ENCODE results near the gene TAS2R3. TPM values are rescaled to one million over a fixed set of nuclear protein-coding genes. Genes with fewer than 3 reads are reported as not detected.
A peak's percentile ranks its signal among the peaks of the same experiment; 100 is the strongest.
"Not testable (repeated sequence)": the region's sequence is repeated elsewhere in the genome, so short reads cannot be mapped to it uniquely, and the experiment has no call there.

TAS2R3 gene
- total and polyA plus RNA-seq, 3 experiments from 2014 or later, result 0.98 to 1.0 TPM; not detected in 1

GRCh38 chr7:141751904-141752303 lies 12.0 kb upstream of the TAS2R3 start:
- CTCF ChIA-PET; H3K27me3 ChIP-seq (ENCODE audit: insufficient read depth, low read length, poor library complexity, severe bottlenecking): not testable (repeated sequence)

GRCh38 chr7:141752634-141753033 lies 11.3 kb upstream of the TAS2R3 start:
- DNase-seq, result no peak
- Histone ChIP-seq H3K4me3 (ENCODE audit: low read length) (no peak overlapping the region), H3K9me3 (ENCODE audit: low read length) (peaks cover 5% of the 10 kb centered on the region), H3K36me3 (ENCODE audit: insufficient read depth, low read length) (peaks cover 50% of the 10 kb centered on the region), H3K27ac (ENCODE audit: low read depth, low read length) (no peak overlapping the region), H3K27me3 (ENCODE audit: insufficient read depth, low read length, poor library complexity, severe bottlenecking) (no peaks in the 10 kb centered on the region), H3K4me1 (ENCODE audit: insufficient read depth, low read length) (no peaks in the 10 kb centered on the region)
- Mint-ChIP-seq H3K4me1 (peaks cover 4 to 8% (median 7%) of the 10 kb centered on the region in 3 donors), H3K9me3 (peaks cover 13 to 34% (median 32%) of the 10 kb centered on the region in 5 donors), H3K36me3 (peaks cover 55 to 96% (median 56%) of the 10 kb centered on the region in 3 donors), H3K27ac (no peak overlapping the region), H3K27me3 (no peaks in the 10 kb centered on the region), H3K4me3 (no peak overlapping the region)
- CTCF ChIA-PET, result no interaction called here
- POLR2A ChIA-PET, result no interaction called here

More at GRCh38 chr7:141751904-141752303, 12.0 kb upstream of the TAS2R3 start:
- H3K4me1 Mint-ChIP-seq; H3K4me1 ChIP-seq (ENCODE audit: insufficient read depth, low read length); POLR2A ChIA-PET; DNase-seq; H3K4me3 Mint-ChIP-seq; H3K9me3 ChIP-seq (ENCODE audit: low read length); H3K4me3 ChIP-seq (ENCODE audit: low read length); H3K27me3 Mint-ChIP-seq; H3K27ac ChIP-seq (ENCODE audit: low read depth, low read length): not testable (repeated sequence)
- H3K36me3 Mint-ChIP-seq, result peaks cover 53 to 91% (median 55%) of the 10 kb centered on the region in 3 donors
- peak overlapping the region in 1 of 8 donors; percentile 66 for H3K27ac Mint-ChIP-seq
- peaks cover 13 to 34% (median 32%) of the 10 kb centered on the region in 5 donors for H3K9me3 Mint-ChIP-seq
- H3K36me3 ChIP-seq (ENCODE audit: insufficient read depth, low read length), result peaks cover 50% of the 10 kb centered on the region

- Mint-ChIP-seq H3K4me1 (peaks cover 4 to 9% (median 8%) of the 10 kb centered on the region in 3 donors), H3K27me3 (no peaks in the 10 kb centered on the region), H3K9me3 (peaks cover 13 to 34% (median 31%) of the 10 kb centered on the region in 5 donors), H3K27ac (peak overlapping the region in 1 of 8 donors; percentile 87), H3K4me3 (peak overlapping the region in 1 of 7 donors; percentile 24), H3K36me3 (peaks cover 52 to 94% (median 57%) of the 10 kb centered on the region in 3 donors)
- ChIA-PET POLR2A (no interaction called here), CTCF (no interaction called here)
- Histone ChIP-seq H3K36me3 (ENCODE audit: insufficient read depth, low read length) (peaks cover 50% of the 10 kb centered on the region), H3K4me1 (ENCODE audit: insufficient read depth, low read length) (no peaks in the 10 kb centered on the region), H3K4me3 (ENCODE audit: low read length) (no peak overlapping the region), H3K9me3 (ENCODE audit: low read length) (peaks cover 5% of the 10 kb centered on the region), H3K27ac (ENCODE audit: low read depth, low read length) (no peak overlapping the region), H3K27me3 (ENCODE audit: insufficient read depth, low read length, poor library complexity, severe bottlenecking) (no peaks in the 10 kb centered on the region)
- DNase-seq, result peak in 2 of 5 donors; percentile 3 to 14
Observed at GRCh38 chr7:141754939-141755338, 9.0 kb upstream of the TAS2R3 start.

- peaks cover 12 to 46% (median 22%) of the 10 kb centered on the region in 3 donors for H3K36me3 Mint-ChIP-seq
- CTCF ChIA-PET; H3K36me3 ChIP-seq (ENCODE audit: insufficient read depth, low read length): not testable (repeated sequence)
Observed at GRCh38 chr7:141770083-141770583, 6.2 kb downstream of the TAS2R3 start.

GRCh38 chr7:141776374-141776773 lies 12.5 kb downstream of the TAS2R3 start, which contains the start of gene TAS2R4:
TAS2R4 (plus strand) TSS chr7:141776674; CDS start chr7:141778489, 1,815 bp downstream.
- no peak within 1 kb of the TSS for H3K4me3 Mint-ChIP-seq
- Histone ChIP-seq H3K27ac (ENCODE audit: low read depth, low read length) (no peak within 1 kb of the TSS), H3K4me1 (ENCODE audit: insufficient read depth, low read length) (no peaks in the 10 kb centered on the region), H3K9me3 (ENCODE audit: low read length) (no peaks in the 10 kb centered on the region), H3K27me3 (ENCODE audit: insufficient read depth, low read length, poor library complexity, severe bottlenecking) (no peaks in the 10 kb centered on the region), H3K36me3 (ENCODE audit: insufficient read depth, low read length) (no peaks in the 10 kb centered on the region), H3K4me3 (ENCODE audit: low read length) (no peak within 1 kb of the TSS)
- DNase-seq, result no peak
- H3K9me3 Mint-ChIP-seq, result peaks cover 0 to 6% (median 0%) of the 10 kb centered on the region in 5 donors
- ChIA-PET CTCF (interaction anchor here (1.0 to 2.0 kb wide), 2 partner anchors 10 to 38 kb away, joined by 3 to 9 read pairs; partner anchors contain the start of gene SSBP1), POLR2A (no interaction called here)
- H3K36me3 Mint-ChIP-seq, result peaks cover 21 to 69% (median 23%) of the 10 kb centered on the region in 3 donors
- no peaks in the 10 kb centered on the region for H3K27me3 Mint-ChIP-seq
- H3K4me1 Mint-ChIP-seq, result peaks cover 3 to 11% (median 6%) of the 10 kb centered on the region in 3 donors
- peak within 1 kb of the TSS in 2 of 8 donors; percentile 51 to 69 for H3K27ac Mint-ChIP-seq

More at GRCh38 chr7:141770083-141770583, 6.2 kb downstream of the TAS2R3 start:
- H3K4me3 ChIP-seq (ENCODE audit: low read length); H3K27me3 Mint-ChIP-seq; POLR2A ChIA-PET; DNase-seq; H3K4me3 Mint-ChIP-seq; H3K9me3 Mint-ChIP-seq; H3K27me3 ChIP-seq (ENCODE audit: insufficient read depth, low read length, poor library complexity, severe bottlenecking); H3K4me1 ChIP-seq (ENCODE audit: insufficient read depth, low read length); H3K9me3 ChIP-seq (ENCODE audit: low read length); H3K27ac Mint-ChIP-seq; H3K27ac ChIP-seq (ENCODE audit: low read depth, low read length): not testable (repeated sequence)
- peaks cover 3 to 15% (median 15%) of the 10 kb centered on the region in 3 donors for H3K4me1 Mint-ChIP-seq

- Histone ChIP-seq H3K4me1 (ENCODE audit: insufficient read depth, low read length) (no peaks in the 10 kb centered on the region), H3K27me3 (ENCODE audit: insufficient read depth, low read length, poor library complexity, severe bottlenecking) (no peaks in the 10 kb centered on the region), H3K4me3 (ENCODE audit: low read length) (no peak overlapping the region), H3K27ac (ENCODE audit: low read depth, low read length) (no peak overlapping the region), H3K36me3 (ENCODE audit: insufficient read depth, low read length) (peaks cover 5% of the 10 kb centered on the region), H3K9me3 (ENCODE audit: low read length) (no peaks in the 10 kb centered on the region)
- POLR2A ChIA-PET, result no interaction called here
- no peaks in the 10 kb centered on the region for H3K27me3 Mint-ChIP-seq
- no peak overlapping the region for H3K4me3 Mint-ChIP-seq
- peaks cover 0 to 3% (median 0%) of the 10 kb centered on the region in 3 donors for H3K4me1 Mint-ChIP-seq
- H3K36me3 Mint-ChIP-seq, result peaks cover 0 to 39% (median 3%) of the 10 kb centered on the region in 3 donors
- peak in 2 of 5 donors; percentile 21 to 32 for DNase-seq
- H3K27ac Mint-ChIP-seq, result peak overlapping the region in 1 of 8 donors; percentile 13
- CTCF ChIA-PET, result interaction anchor here (0.7 to 5.3 kb wide), 8 partner anchors 9 to 169 kb away, joined by 3 to 39 read pairs (median 3); partner anchors contain the start of genes SSBP1 and TAS2R4
- no peaks in the 10 kb centered on the region for H3K9me3 Mint-ChIP-seq
Observed at GRCh38 chr7:141785706-141786552, 22.0 kb downstream of the TAS2R3 start.

- H3K27ac ChIP-seq (ENCODE audit: low read depth, low read length), result no peak overlapping the region
- H3K27me3 ChIP-seq (ENCODE audit: insufficient read depth, low read length, poor library complexity, severe bottlenecking), result no peaks in the 10 kb centered on the region
- peaks cover 0 to 43% (median 6%) of the 10 kb centered on the region in 3 donors for H3K36me3 Mint-ChIP-seq
- no peaks in the 10 kb centered on the region for H3K27me3 Mint-ChIP-seq
- no peaks in the 10 kb centered on the region for H3K9me3 ChIP-seq (ENCODE audit: low read length)
- DNase-seq, result no peak
- H3K4me3 Mint-ChIP-seq, result no peak overlapping the region
- H3K4me1 ChIP-seq (ENCODE audit: insufficient read depth, low read length), result no peaks in the 10 kb centered on the region
- H3K36me3 ChIP-seq (ENCODE audit: insufficient read depth, low read length), result peaks cover 5% of the 10 kb centered on the region
- ChIA-PET CTCF (no interaction called here), POLR2A (no interaction called here)
- H3K4me1 Mint-ChIP-seq, result peaks cover 0 to 3% (median 0%) of the 10 kb centered on the region in 3 donors
- no peak overlapping the region for H3K4me3 ChIP-seq (ENCODE audit: low read length)
- no peaks in the 10 kb centered on the region for H3K9me3 Mint-ChIP-seq
- H3K27ac Mint-ChIP-seq, result no peak overlapping the region
Observed at GRCh38 chr7:141788296-141788695, 24.4 kb downstream of the TAS2R3 start.

GRCh38 chr7:141789917-141790316 lies 26.0 kb downstream of the TAS2R3 start, which contains the start of gene TAS2R5:
TAS2R5 (plus strand) TSS chr7:141790217; CDS start chr7:141790362, 145 bp downstream.
- H3K9me3 Mint-ChIP-seq, result no peaks in the 10 kb centered on the region
- Histone ChIP-seq H3K27me3 (ENCODE audit: insufficient read depth, low read length, poor library complexity, severe bottlenecking) (no peaks in the 10 kb centered on the region), H3K9me3 (ENCODE audit: low read length) (no peaks in the 10 kb centered on the region), H3K4me3 (ENCODE audit: low read length) (no peak within 1 kb of the TSS), H3K4me1 (ENCODE audit: insufficient read depth, low read length) (no peaks in the 10 kb centered on the region), H3K36me3 (ENCODE audit: insufficient read depth, low read length) (peaks cover 5% of the 10 kb centered on the region), H3K27ac (ENCODE audit: low read depth, low read length) (no peak within 1 kb of the TSS)
- peaks cover 0 to 3% (median 0%) of the 10 kb centered on the region in 3 donors for H3K4me1 Mint-ChIP-seq
- POLR2A ChIA-PET, result no interaction called here
- CTCF ChIA-PET, result no interaction called here
- DNase-seq, result no peak
- no peaks in the 10 kb centered on the region for H3K27me3 Mint-ChIP-seq
- H3K36me3 Mint-ChIP-seq, result peaks cover 0 to 49% (median 12%) of the 10 kb centered on the region in 3 donors
- no peak within 1 kb of the TSS for H3K27ac Mint-ChIP-seq
- H3K4me3 Mint-ChIP-seq, result no peak within 1 kb of the TSS
